ENCODE measurements around the gene PPP1R1C.

PPP1R1C gene

GRCh38 chr2:182110347-182110746 lies 124.7 kb downstream of the PPP1R1C start:
- Histone ChIP-seq H3K27me3 (replicated peaks in 2 of 5; ENCODE audit: control insufficient read depth in 4 of 5, insufficient read depth in 5 of 5, low read length in 4 of 5) (no peaks in the 10 kb centered on the region), H3K36me3 (ENCODE audit: control insufficient read depth in 4 of 4, insufficient read depth in 4 of 4, low read length in 3 of 4) (no peaks in the 10 kb centered on the region), H3K4me3 (ENCODE audit: control insufficient read depth in 1 of 7, extremely low read depth in 1 of 7, insufficient read depth in 4 of 7, low read depth in 2 of 7, low read length in 6 of 7) (no peak overlapping the region), H3K4me1 (ENCODE audit: control extremely low read depth in 1 of 4, control insufficient read depth in 4 of 4, insufficient read depth in 4 of 4, low read length in 3 of 4) (no peaks in the 10 kb centered on the region), H3K9me3 (ENCODE audit: control extremely low read depth in 1 of 5, control insufficient read depth in 4 of 5, insufficient read depth in 2 of 5, low read depth in 1 of 5, low read length in 4 of 5) (peaks cover 0 to 1% (median 0%) of the 10 kb centered on the region in 5 experiments), H3K27ac (ENCODE audit: insufficient read depth in 1 of 2, low read depth in 1 of 2, low read length in 2 of 2, poor library complexity in 1 of 2, severe bottlenecking in 2 of 2) (no peak overlapping the region)
- DNase-seq: peak in 2 of 3 donors; percentile 30 to 42
- no CpG with 5 or more reads among the region's 1 CpG for WGBS (ENCODE audit: insufficient coverage)
- ChIA-PET CTCF (no interaction called here), POLR2A (no interaction called here)

- CTCF ChIA-PET: interaction anchor here (0.7 kb wide), 1 partner anchor 29 kb away, joined by 3 read pairs; no protein-coding TSS in a partner anchor
- WGBS (ENCODE audit: insufficient coverage): 67% methylated on average over 1 of the region's 3 CpGs
- DNase-seq: no peak
- H3K4me1 ChIP-seq (ENCODE audit: control extremely low read depth in 1 of 4, control insufficient read depth in 4 of 4, insufficient read depth in 4 of 4, low read length in 3 of 4): no peaks in the 10 kb centered on the region
- POLR2A ChIA-PET: no interaction called here
- no peak overlapping the region for H3K27ac ChIP-seq (ENCODE audit: insufficient read depth in 1 of 2, low read depth in 1 of 2, low read length in 2 of 2, poor library complexity in 1 of 2, severe bottlenecking in 2 of 2)
- H3K4me3 ChIP-seq (ENCODE audit: control insufficient read depth in 1 of 7, extremely low read depth in 1 of 7, insufficient read depth in 4 of 7, low read depth in 2 of 7, low read length in 6 of 7): no peak overlapping the region
- peaks cover 0 to 1% (median 0%) of the 10 kb centered on the region in 5 experiments for H3K9me3 ChIP-seq (ENCODE audit: control extremely low read depth in 1 of 5, control insufficient read depth in 4 of 5, insufficient read depth in 2 of 5, low read depth in 1 of 5, low read length in 4 of 5)
- no peaks in the 10 kb centered on the region for H3K27me3 ChIP-seq (replicated peaks in 2 of 5; ENCODE audit: control insufficient read depth in 4 of 5, insufficient read depth in 5 of 5, low read length in 4 of 5)
- H3K36me3 ChIP-seq (ENCODE audit: control insufficient read depth in 4 of 4, insufficient read depth in 4 of 4, low read length in 3 of 4): no peaks in the 10 kb centered on the region
These were observed 127.7 kb downstream of the PPP1R1C start for GRCh38 chr2:182113334-182113733.

- H3K4me3 ChIP-seq (ENCODE audit: control insufficient read depth in 1 of 7, extremely low read depth in 1 of 7, insufficient read depth in 4 of 7, low read depth in 2 of 7, low read length in 6 of 7): no peak overlapping the region
- no peaks in the 10 kb centered on the region for H3K27me3 ChIP-seq (replicated peaks in 2 of 5; ENCODE audit: control insufficient read depth in 4 of 5, insufficient read depth in 5 of 5, low read length in 4 of 5)
- H3K9me3 ChIP-seq (ENCODE audit: control extremely low read depth in 1 of 5, control insufficient read depth in 4 of 5, insufficient read depth in 2 of 5, low read depth in 1 of 5, low read length in 4 of 5): peaks cover 0 to 1% (median 0%) of the 10 kb centered on the region in 5 experiments
- H3K36me3 ChIP-seq (ENCODE audit: control insufficient read depth in 4 of 4, insufficient read depth in 4 of 4, low read length in 3 of 4): no peaks in the 10 kb centered on the region
- CTCF ChIA-PET: no interaction called here
- DNase-seq: no peak
- no peak overlapping the region for H3K27ac ChIP-seq (ENCODE audit: insufficient read depth in 1 of 2, low read depth in 1 of 2, low read length in 2 of 2, poor library complexity in 1 of 2, severe bottlenecking in 2 of 2)
- no peaks in the 10 kb centered on the region for H3K4me1 ChIP-seq (ENCODE audit: control extremely low read depth in 1 of 4, control insufficient read depth in 4 of 4, insufficient read depth in 4 of 4, low read length in 3 of 4)
- POLR2A ChIA-PET: no interaction called here
These were observed 129.6 kb downstream of the PPP1R1C start for GRCh38 chr2:182115258-182115657.

GRCh38 chr2:182116774-182117173 lies 131.1 kb downstream of the PPP1R1C start:
- Histone ChIP-seq H3K36me3 (ENCODE audit: control insufficient read depth in 4 of 4, insufficient read depth in 4 of 4, low read length in 3 of 4) (no peaks in the 10 kb centered on the region), H3K4me3 (ENCODE audit: control insufficient read depth in 1 of 7, extremely low read depth in 1 of 7, insufficient read depth in 4 of 7, low read depth in 2 of 7, low read length in 6 of 7) (no peak overlapping the region), H3K27me3 (replicated peaks in 2 of 5; ENCODE audit: control insufficient read depth in 4 of 5, insufficient read depth in 5 of 5, low read length in 4 of 5) (no peaks in the 10 kb centered on the region), H3K9me3 (ENCODE audit: control extremely low read depth in 1 of 5, control insufficient read depth in 4 of 5, insufficient read depth in 2 of 5, low read depth in 1 of 5, low read length in 4 of 5) (peaks cover 0 to 1% (median 0%) of the 10 kb centered on the region in 5 experiments), H3K4me1 (ENCODE audit: control extremely low read depth in 1 of 4, control insufficient read depth in 4 of 4, insufficient read depth in 4 of 4, low read length in 3 of 4) (no peaks in the 10 kb centered on the region), H3K27ac (ENCODE audit: insufficient read depth in 1 of 2, low read depth in 1 of 2, low read length in 2 of 2, poor library complexity in 1 of 2, severe bottlenecking in 2 of 2) (no peak overlapping the region)
- CTCF ChIA-PET: no interaction called here
- POLR2A ChIA-PET: no interaction called here
- no peak for DNase-seq
- 100% methylated on average over 1 of the region's 2 CpGs for WGBS (ENCODE audit: insufficient coverage)

GRCh38 chr2:182117196-182117595 lies 131.5 kb downstream of the PPP1R1C start:
- no CpG with 5 or more reads among the region's 1 CpG for WGBS (ENCODE audit: insufficient coverage)
- Histone ChIP-seq H3K36me3 (ENCODE audit: control insufficient read depth in 4 of 4, insufficient read depth in 4 of 4, low read length in 3 of 4) (no peaks in the 10 kb centered on the region), H3K4me3 (ENCODE audit: control insufficient read depth in 1 of 7, extremely low read depth in 1 of 7, insufficient read depth in 4 of 7, low read depth in 2 of 7, low read length in 6 of 7) (no peak overlapping the region), H3K27ac (ENCODE audit: insufficient read depth in 1 of 2, low read depth in 1 of 2, low read length in 2 of 2, poor library complexity in 1 of 2, severe bottlenecking in 2 of 2) (no peak overlapping the region), H3K9me3 (ENCODE audit: control extremely low read depth in 1 of 5, control insufficient read depth in 4 of 5, insufficient read depth in 2 of 5, low read depth in 1 of 5, low read length in 4 of 5) (peaks cover 0 to 1% (median 0%) of the 10 kb centered on the region in 5 experiments), H3K27me3 (replicated peaks in 2 of 5; ENCODE audit: control insufficient read depth in 4 of 5, insufficient read depth in 5 of 5, low read length in 4 of 5) (no peaks in the 10 kb centered on the region), H3K4me1 (ENCODE audit: control extremely low read depth in 1 of 4, control insufficient read depth in 4 of 4, insufficient read depth in 4 of 4, low read length in 3 of 4) (no peaks in the 10 kb centered on the region)
- CTCF ChIA-PET: no interaction called here
- POLR2A ChIA-PET: no interaction called here
- no peak for DNase-seq

GRCh38 chr2:182128821-182129707 lies 143.4 kb downstream of the PPP1R1C start:
- Histone ChIP-seq H3K27ac (ENCODE audit: insufficient read depth in 1 of 2, low read depth in 1 of 2, low read length in 2 of 2, poor library complexity in 1 of 2, severe bottlenecking in 2 of 2) (no peak overlapping the region), H3K27me3 (replicated peaks in 2 of 5; ENCODE audit: control insufficient read depth in 4 of 5, insufficient read depth in 5 of 5, low read length in 4 of 5) (no peaks in the 10 kb centered on the region), H3K9me3 (ENCODE audit: control extremely low read depth in 1 of 5, control insufficient read depth in 4 of 5, insufficient read depth in 2 of 5, low read depth in 1 of 5, low read length in 4 of 5) (no peaks in the 10 kb centered on the region), H3K4me1 (ENCODE audit: control extremely low read depth in 1 of 4, control insufficient read depth in 4 of 4, insufficient read depth in 4 of 4, low read length in 3 of 4) (no peaks in the 10 kb centered on the region), H3K36me3 (ENCODE audit: control insufficient read depth in 4 of 4, insufficient read depth in 4 of 4, low read length in 3 of 4) (no peaks in the 10 kb centered on the region), H3K4me3 (ENCODE audit: control insufficient read depth in 1 of 7, extremely low read depth in 1 of 7, insufficient read depth in 4 of 7, low read depth in 2 of 7, low read length in 6 of 7) (no peak overlapping the region)
- WGBS (ENCODE audit: insufficient coverage): no CpG with 5 or more reads among the region's 3 CpGs
- DNase-seq: no peak
- ChIA-PET POLR2A (no interaction called here), CTCF (no interaction called here)

- H3K4me1 ChIP-seq (ENCODE audit: control extremely low read depth in 1 of 4, control insufficient read depth in 4 of 4, insufficient read depth in 4 of 4, low read length in 3 of 4): no peaks in the 10 kb centered on the region
- peak in 1 of 3 donors; percentile 1 for DNase-seq
- no peak overlapping the region for H3K4me3 ChIP-seq (ENCODE audit: control insufficient read depth in 1 of 7, extremely low read depth in 1 of 7, insufficient read depth in 4 of 7, low read depth in 2 of 7, low read length in 6 of 7)
- no peaks in the 10 kb centered on the region for H3K36me3 ChIP-seq (ENCODE audit: control insufficient read depth in 4 of 4, insufficient read depth in 4 of 4, low read length in 3 of 4)
- ChIA-PET POLR2A (no interaction called here), CTCF (interaction anchor here (1.6 kb wide), 1 partner anchor 9 kb away, joined by 3 read pairs; no protein-coding TSS in a partner anchor)
- no peaks in the 10 kb centered on the region for H3K9me3 ChIP-seq (ENCODE audit: control extremely low read depth in 1 of 5, control insufficient read depth in 4 of 5, insufficient read depth in 2 of 5, low read depth in 1 of 5, low read length in 4 of 5)
- no peaks in the 10 kb centered on the region for H3K27me3 ChIP-seq (replicated peaks in 2 of 5; ENCODE audit: control insufficient read depth in 4 of 5, insufficient read depth in 5 of 5, low read length in 4 of 5)
- no peak overlapping the region for H3K27ac ChIP-seq (ENCODE audit: insufficient read depth in 1 of 2, low read depth in 1 of 2, low read length in 2 of 2, poor library complexity in 1 of 2, severe bottlenecking in 2 of 2)
These were observed 147.0 kb downstream of the PPP1R1C start for GRCh38 chr2:182132605-182133004.
